ENCODE data around the gene ZKSCAN1.

GRCh38 chr7:100048680-100049079 is 33.3 kb downstream of the ZKSCAN1 start:
- TF ChIP-seq CTCF (IDR thresholded peaks at IDR 0.05) (no peak), EZH2 (IDR thresholded peaks at IDR 0.05; ENCODE audit: borderline replicate concordance, insufficient read depth, low read depth, low read length, poor library complexity, severe bottlenecking) (no peak)

Measured in B cell (primary cell).